ENCODE results near the gene ABHD12.

GRCh38 chr20:25252230-25252651 lies 138.4 kb downstream of the ABHD12 start:
- TF ChIP-seq CTCF (conservative IDR thresholded peaks at IDR 0.05; ENCODE audit: low read depth, low read length) (no peak), EZH2 (IDR thresholded peaks at IDR 0.05; ENCODE audit: borderline replicate concordance, low read depth, low read length, poor library complexity, severe bottlenecking) (no peak)

Data from A673 (cell line).